SU-DHL-6 (cell line): ENCODE results near the gene CACTIN.

Experiments used
- H2AFZ ChIP-seq: fragments of 200-600 bp; sonication (generic); 2 replicates; pipeline ENCODE4 v1.6.1; 2014; ENCODE audit warnings: low read depth, mild to moderate bottlenecking, moderate library complexity, mixed read lengths, antibody characterized with exemption, low read length; ENCODE audit not compliant: severe bottlenecking
- H3F3A ChIP-seq: fragments of 200-600 bp; shearing (Covaris generic); 2 replicates; pipeline ENCODE4 v1.6.0; 2016; ENCODE audit warnings: antibody characterized with exemption, mild to moderate bottlenecking; ENCODE audit not compliant: insufficient read depth
- H3K27ac ChIP-seq: fragments of 200-600 bp; sonication (generic); 2 replicates; pipeline ENCODE4 v1.5.1; 2016; ENCODE audit warnings: low read depth, mild to moderate bottlenecking, low read length, moderate library complexity, mixed read lengths
- H3K27me3 ChIP-seq: fragments of 200-600 bp; sonication (generic), shearing (Covaris generic); 2 replicates; pipeline ENCODE4 v1.6.0; 2014; ENCODE audit warnings: mild to moderate bottlenecking, low read length
- H3K36me3 ChIP-seq: fragments of 200-600 bp; sonication (generic); 2 replicates; pipeline ENCODE4 v1.6.1; 2014; ENCODE audit warnings: mild to moderate bottlenecking, low read length, mixed read lengths
- H3K4me2 ChIP-seq: fragments of 300-600, 200-600 bp; shearing (Covaris generic), sonication (generic); 2 replicates; pipeline ENCODE4 v1.6.0; 2014; ENCODE audit warnings: low read length, low read depth, mild to moderate bottlenecking; ENCODE audit not compliant: poor library complexity, severe bottlenecking
- H3K4me3 ChIP-seq: fragments of 200-600 bp; sonication (generic); 2 replicates; pipeline ENCODE4 v1.5.1; 2014; ENCODE audit warnings: antibody characterized with exemption, low read length, mild to moderate bottlenecking, mixed read lengths; ENCODE audit not compliant: insufficient read depth, poor library complexity, severe bottlenecking
- H3K79me2 ChIP-seq: fragments of 200-600 bp; sonication (generic); 2 replicates; pipeline ENCODE4 v1.6.1; 2014; ENCODE audit warnings: mild to moderate bottlenecking, low read length, moderate library complexity; ENCODE audit not compliant: insufficient read depth
- H3K9ac ChIP-seq: fragments of 200-600 bp; sonication (generic); 2 replicates; pipeline ENCODE4 v1.7.0; 2014; ENCODE audit warnings: mild to moderate bottlenecking, low read length
- H3K9me2 ChIP-seq: fragments of 200-600 bp; sonication (generic); replicated peaks from 2 replicates; pipeline ENCODE4 v1.6.1; 2014; ENCODE audit warnings: low read length; ENCODE audit not compliant: insufficient read depth
- H3K9me3 ChIP-seq: fragments of 200-600 bp; sonication (generic); 2 replicates; pipeline ENCODE4 v1.6.1; 2014; ENCODE audit warnings: low read length, mixed read lengths; ENCODE audit not compliant: insufficient read depth
- H4K20me1 ChIP-seq: fragments of 200-600 bp; sonication (generic); 2 replicates; pipeline ENCODE4 v1.6.1; 2014; ENCODE audit warnings: low read depth, mild to moderate bottlenecking, antibody characterized with exemption, low read length, moderate library complexity, mixed read lengths
- CTCF ChIP-seq: fragments of 200-600 bp; sonication (generic); IDR thresholded peaks from one replicate; pipeline ENCODE4 v1.5.1; 2017; ENCODE audit warnings: antibody characterized with exemption, mild to moderate bottlenecking, low read length, moderate library complexity; ENCODE audit not compliant: insufficient read depth, poor library complexity, severe bottlenecking
- EZH2phosphoT487 ChIP-seq: fragments of 200-600 bp; sonication (generic), shearing (Covaris generic); conservative IDR thresholded peaks from 2 replicates; pipeline ENCODE4 v1.6.1; 2018; ENCODE audit warnings: mild to moderate bottlenecking, antibody characterized with exemption, low read length, moderate library complexity, mixed read lengths

Gene CACTIN

GRCh38 chr19:3644351-3645066 lies 17.9 kb upstream of the CACTIN start:
- Histone ChIP-seq H3K27me3 (no peaks in the 10 kb centered on the region), H3K4me3 (no peak overlapping the region), H3K9me3 (no peaks in the 10 kb centered on the region), H3K9ac (no peak overlapping the region), H3K4me2 (no peak overlapping the region), H3K36me3 (no peaks in the 10 kb centered on the region), H3K27ac (no peak overlapping the region), H4K20me1 (no peaks in the 10 kb centered on the region), H3K79me2 (no peaks in the 10 kb centered on the region), H2AFZ (no peak overlapping the region), H3K9me2 (no peaks in the 10 kb centered on the region), H3F3A (no peaks in the 10 kb centered on the region)
- no peak for TF ChIP-seq EZH2phosphoT487
- no peak for TF ChIP-seq CTCF

GRCh38 chr19:3643674-3644313 lies 17.2 kb upstream of the CACTIN start:
- Histone ChIP-seq H3K4me2 (no peak overlapping the region), H3F3A (no peaks in the 10 kb centered on the region), H2AFZ (no peak overlapping the region), H3K4me3 (no peak overlapping the region), H4K20me1 (no peaks in the 10 kb centered on the region), H3K9me2 (no peaks in the 10 kb centered on the region), H3K9ac (no peak overlapping the region), H3K36me3 (no peaks in the 10 kb centered on the region), H3K27me3 (no peaks in the 10 kb centered on the region), H3K27ac (no peak overlapping the region), H3K79me2 (no peaks in the 10 kb centered on the region), H3K9me3 (no peaks in the 10 kb centered on the region)
- TF ChIP-seq EZH2phosphoT487 (no peak), CTCF (no peak)

GRCh38 chr19:3642987-3643673 lies 16.5 kb upstream of the CACTIN start:
- no peak for TF ChIP-seq EZH2phosphoT487
- H3F3A ChIP-seq, result no peaks in the 10 kb centered on the region
- H3K9ac ChIP-seq, result no peak overlapping the region
- no peaks in the 10 kb centered on the region for H3K9me2 ChIP-seq
- no peak overlapping the region for H2AFZ ChIP-seq
- no peaks in the 10 kb centered on the region for H3K36me3 ChIP-seq
- H4K20me1 ChIP-seq, result no peaks in the 10 kb centered on the region
- H3K27me3 ChIP-seq, result no peaks in the 10 kb centered on the region
- H3K4me2 ChIP-seq, result no peak overlapping the region
- no peak overlapping the region for H3K4me3 ChIP-seq
- H3K9me3 ChIP-seq, result no peaks in the 10 kb centered on the region
- no peak overlapping the region for H3K27ac ChIP-seq
- no peaks in the 10 kb centered on the region for H3K79me2 ChIP-seq
